MV-4-11 (cell line): ENCODE data around the gene TGFBRAP1.
A peak's percentile ranks its signal among the peaks of the same experiment; 100 is the strongest.
"Not testable (repeated sequence)": the region's sequence is repeated elsewhere in the genome, so short reads cannot be mapped to it uniquely, and the experiment has no call there.

ENCODE experiments used
- DNase-seq: peaks from one replicate; lab custom pipeline; 2025; lab: John Stamatoyannopoulos, UW

Gene TGFBRAP1

GRCh38 chr2:105358593-105358992 is 29.1 kb upstream of the TGFBRAP1 start:
- DNase-seq: no peak

- no peak for DNase-seq
These were observed 27.6 kb upstream of the TGFBRAP1 start for GRCh38 chr2:105357122-105357521.

- DNase-seq: peak; percentile 20
These were observed 15.3 kb upstream of the TGFBRAP1 start for GRCh38 chr2:105344704-105345345.

- no peak for DNase-seq
These were observed 9.9 kb upstream of the TGFBRAP1 start for GRCh38 chr2:105339414-105339813.

GRCh38 chr2:105338020-105338385 is 8.5 kb upstream of the TGFBRAP1 start:
- DNase-seq: no peak

GRCh38 chr2:105337122-105338019 is 7.8 kb upstream of the TGFBRAP1 start, which contains the start of gene C2orf49:
TSS of gene C2orf49 (plus strand) at chr2:105337540. CDS start at chr2:105337588, 48 bp downstream.
- DNase-seq: peak; percentile 82

GRCh38 chr2:105336786-105337121 is 7.2 kb upstream of the TGFBRAP1 start:
- no peak for DNase-seq

GRCh38 chr2:105335469-105335868 is 5.9 kb upstream of the TGFBRAP1 start:
- DNase-seq: no peak

- DNase-seq: no peak
These were observed 4.7 kb upstream of the TGFBRAP1 start for GRCh38 chr2:105334211-105334610.

GRCh38 chr2:105330681-105331375 is 1.3 kb upstream of the TGFBRAP1 start:
- no peak for DNase-seq

GRCh38 chr2:105329197-105329554 is 359 bp downstream of the TGFBRAP1 start:
- DNase-seq: no peak

GRCh38 chr2:105328281-105329196 is 996 bp downstream of the TGFBRAP1 start:
- DNase-seq: no peak

GRCh38 chr2:105327690-105328089 is 1.8 kb downstream of the TGFBRAP1 start:
- DNase-seq: no peak

GRCh38 chr2:105327271-105327670 is 2.3 kb downstream of the TGFBRAP1 start:
- DNase-seq: not testable (repeated sequence)

- DNase-seq: peak; percentile 15
These were observed 4.1 kb downstream of the TGFBRAP1 start for GRCh38 chr2:105325389-105325963.

GRCh38 chr2:105324732-105325131 is 4.8 kb downstream of the TGFBRAP1 start:
- no peak for DNase-seq

GRCh38 chr2:105324101-105324500 is 5.4 kb downstream of the TGFBRAP1 start:
- no peak for DNase-seq

- no peak for DNase-seq
These were observed 6.4 kb downstream of the TGFBRAP1 start for GRCh38 chr2:105323111-105323510.

- no peak for DNase-seq
These were observed 7.5 kb downstream of the TGFBRAP1 start for GRCh38 chr2:105321875-105322646.

- no peak for DNase-seq
These were observed 8.8 kb downstream of the TGFBRAP1 start for GRCh38 chr2:105320651-105321215.
